ENCODE data around the gene OR52B2.

The OR52B2 gene

GRCh38 chr11:6209801-6210200 is 39.7 kb upstream of the OR52B2 start:
- in situ Hi-C loops (cut with HindIII; ENCODE audit: low sequenced_read_pairs) = no loop called here
- no peak for DNase-seq (ENCODE audit: low read depth)
- TF ChIP-seq, protein P1, sequence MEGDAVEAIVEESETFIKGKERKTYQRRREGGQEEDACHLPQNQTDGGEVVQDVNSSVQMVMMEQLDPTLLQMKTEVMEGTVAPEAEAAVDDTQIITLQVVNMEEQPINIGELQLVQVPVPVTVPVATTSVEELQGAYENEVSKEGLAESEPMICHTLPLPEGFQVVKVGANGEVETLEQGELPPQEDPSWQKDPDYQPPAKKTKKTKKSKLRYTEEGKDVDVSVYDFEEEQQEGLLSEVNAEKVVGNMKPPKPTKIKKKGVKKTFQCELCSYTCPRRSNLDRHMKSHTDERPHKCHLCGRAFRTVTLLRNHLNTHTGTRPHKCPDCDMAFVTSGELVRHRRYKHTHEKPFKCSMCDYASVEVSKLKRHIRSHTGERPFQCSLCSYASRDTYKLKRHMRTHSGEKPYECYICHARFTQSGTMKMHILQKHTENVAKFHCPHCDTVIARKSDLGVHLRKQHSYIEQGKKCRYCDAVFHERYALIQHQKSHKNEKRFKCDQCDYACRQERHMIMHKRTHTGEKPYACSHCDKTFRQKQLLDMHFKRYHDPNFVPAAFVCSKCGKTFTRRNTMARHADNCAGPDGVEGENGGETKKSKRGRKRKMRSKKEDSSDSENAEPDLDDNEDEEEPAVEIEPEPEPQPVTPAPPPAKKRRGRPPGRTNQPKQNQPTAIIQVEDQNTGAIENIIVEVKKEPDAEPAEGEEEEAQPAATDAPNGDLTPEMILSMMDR (IDR thresholded peaks at IDR 0.05; ENCODE audit: low read depth, low read length, missing control alignments) = no peak
- no peak overlapping the region for H3K4me3 ChIP-seq (ENCODE audit: low read depth, low read length)

GRCh38 chr11:6206456-6207180 is 36.5 kb upstream of the OR52B2 start:
- no peak for DNase-seq (ENCODE audit: low read depth)
- in situ Hi-C loops (cut with HindIII; ENCODE audit: low sequenced_read_pairs) = no loop called here
- TF ChIP-seq, protein P1 (IDR thresholded peaks at IDR 0.05; ENCODE audit: low read depth, low read length, missing control alignments) = no peak
- H3K4me3 ChIP-seq (ENCODE audit: low read depth, low read length) = no peak overlapping the region

DNA sequence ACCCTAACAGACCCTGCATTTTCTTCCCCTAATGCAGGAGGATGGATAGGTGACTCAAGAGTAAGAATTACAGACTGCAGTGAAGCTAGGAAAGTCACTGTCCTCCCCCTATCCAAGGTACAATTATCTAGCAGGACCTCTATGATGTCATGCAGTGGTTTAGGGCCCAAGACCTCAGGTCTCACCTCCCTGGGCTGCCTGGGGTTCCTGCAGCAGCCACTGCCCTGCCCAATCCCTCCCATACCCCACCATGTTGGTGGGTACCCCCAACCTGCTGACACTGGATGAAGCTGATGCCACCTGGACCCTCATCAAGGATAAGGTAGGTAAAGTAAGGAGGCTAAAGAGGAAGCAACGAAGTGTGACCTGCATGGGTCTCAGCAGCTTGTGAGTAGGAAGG is 35.2 kb upstream of the OR52B2 start, which contains the start of gene C11orf42:
TSS of gene C11orf42 (plus strand) at position 192 of the 400 bp plus-strand sequence. CDS start at position 251, 59 bp downstream.
- H3K4me3 ChIP-seq (ENCODE audit: low read depth, low read length) = no peak within 1 kb of the TSS
- in situ Hi-C loops (cut with HindIII; ENCODE audit: low sequenced_read_pairs) = no loop called here
- TF ChIP-seq, protein P1 (IDR thresholded peaks at IDR 0.05; ENCODE audit: low read depth, low read length, missing control alignments) = no peak
- DNase-seq (ENCODE audit: low read depth) = no peak

GRCh38 chr11:6204706-6205105 is 34.6 kb upstream of the OR52B2 start:
- in situ Hi-C loops (cut with HindIII; ENCODE audit: low sequenced_read_pairs) = no loop called here
- no peak for DNase-seq (ENCODE audit: low read depth)
- H3K4me3 ChIP-seq (ENCODE audit: low read depth, low read length) = no peak overlapping the region
- TF ChIP-seq, protein P1 (IDR thresholded peaks at IDR 0.05; ENCODE audit: low read depth, low read length, missing control alignments) = no peak

GRCh38 chr11:6203327-6203726 is 33.2 kb upstream of the OR52B2 start:
- in situ Hi-C loops (cut with HindIII; ENCODE audit: low sequenced_read_pairs) = no loop called here
- no peak overlapping the region for H3K4me3 ChIP-seq (ENCODE audit: low read depth, low read length)
- DNase-seq (ENCODE audit: low read depth) = no peak
- TF ChIP-seq, protein P1 (IDR thresholded peaks at IDR 0.05; ENCODE audit: low read depth, low read length, missing control alignments) = no peak

- TF ChIP-seq, protein P1 (IDR thresholded peaks at IDR 0.05; ENCODE audit: low read depth, low read length, missing control alignments) = no peak
- DNase-seq (ENCODE audit: low read depth) = peak; percentile 27
- no peak overlapping the region for H3K4me3 ChIP-seq (ENCODE audit: low read depth, low read length)
- in situ Hi-C loops (cut with HindIII; ENCODE audit: low sequenced_read_pairs) = no loop called here
Measured at GRCh38 chr11:6202041-6202440, 31.9 kb upstream of the OR52B2 start.
